ENCODE results near the gene YTHDC1. TPM values are rescaled to one million over a fixed set of nuclear protein-coding genes. Genes with fewer than 3 reads are reported as not detected.

The YTHDC1 gene
- total and polyA plus RNA-seq, 2 of the 8 experiments (the other 6 are each of a cell fraction or from before 2014, with no cell fraction given) = 25.7 to 89.5 TPM

GRCh38 chr4:68378226-68378625 lies 28.3 kb upstream of the YTHDC1 start:
- Histone ChIP-seq H3K79me1 (ENCODE audit: low read depth, low read length) (no peaks in the 10 kb centered on the region), H3K23ac (ENCODE audit: insufficient read length) (no peak overlapping the region), H2BK120ac (replicated peaks; ENCODE audit: low read depth, low read length) (no peak overlapping the region), H4K20me1 (replicated peaks in 1 of 2; ENCODE audit: control insufficient read depth in 1 of 2, insufficient read depth in 2 of 2, low read length in 2 of 2) (no peaks in the 10 kb centered on the region), H2BK5ac (ENCODE audit: low read depth, low read length) (no peak overlapping the region), H3K56ac (replicated peaks; ENCODE audit: insufficient read length, low read depth, low read length) (no peak overlapping the region), H2BK12ac (ENCODE audit: low read depth, low read length) (no peak overlapping the region), H3K23me2 (ENCODE audit: low read depth, low read length) (no peaks in the 10 kb centered on the region), H2BK20ac (ENCODE audit: low read length) (no peak overlapping the region), H2AFZ (ENCODE audit: low read length) (no peak overlapping the region), H3K4me3 (ENCODE audit: extremely low read depth in 1 of 4, insufficient read depth in 2 of 4, low read depth in 3 of 4, low read length in 4 of 4) (no peak overlapping the region), H3K14ac (ENCODE audit: insufficient read length) (no peak overlapping the region), H2BK15ac (ENCODE audit: low read length) (no peak overlapping the region), H3K9ac (replicated peaks in 1 of 4; ENCODE audit: extremely low read depth in 1 of 4, low read depth in 3 of 4, low read length in 3 of 4) (no peak overlapping the region), H4K5ac (ENCODE audit: insufficient read length, low read depth, low read length) (no peak overlapping the region), H2AK5ac (ENCODE audit: low read depth, low read length) (no peak overlapping the region), H3K4me1 (replicated peaks in 1 of 4; ENCODE audit: control insufficient read depth in 3 of 4, insufficient read depth in 4 of 4, low read length in 3 of 4) (peaks cover 2 to 8% (median 4%) of the 10 kb centered on the region in 4 experiments), H3K27me3 (replicated peaks in 1 of 4; ENCODE audit: control insufficient read depth in 3 of 4, extremely low read depth in 1 of 4, insufficient read depth in 3 of 4, low read length in 3 of 4) (no peaks in the 10 kb centered on the region), H4K91ac (replicated peaks; ENCODE audit: insufficient read length, low read length) (no peak overlapping the region), H4K8ac (ENCODE audit: extremely low read depth, insufficient read depth, low read length) (no peak overlapping the region), H3K36me3 (ENCODE audit: control insufficient read depth in 2 of 4, insufficient read depth in 4 of 4, low read length in 3 of 4) (no peaks in the 10 kb centered on the region), H3K9me3 (ENCODE audit: insufficient read depth in 2 of 2, low read depth in 1 of 2, low read length in 1 of 2) (no peaks in the 10 kb centered on the region), H3K79me2 (ENCODE audit: control insufficient read depth in 1 of 2, insufficient read depth in 2 of 2, low read length in 2 of 2) (no peaks in the 10 kb centered on the region), H3K18ac (ENCODE audit: extremely low read depth, low read length) (no peak overlapping the region), H3K27ac (ENCODE audit: low read depth, low read length) (no peak overlapping the region), H3K4ac (replicated peaks; ENCODE audit: insufficient read length, low read depth, low read length) (no peak overlapping the region), H3K4me2 (ENCODE audit: insufficient read depth in 1 of 2, low read depth in 2 of 2, low read length in 2 of 2) (no peak overlapping the region)
- DNase-seq (ENCODE audit: low read depth in 1 of 2, low spot score in 2 of 2) = no peak
- CTCF ChIA-PET (ENCODE audit: partially characterized antibody) = interaction anchor here (1.2 to 4.7 kb wide), 5 partner anchors 9 to 27 kb away, joined by 3 to 30 read pairs (median 6); no protein-coding TSS in a partner anchor
- WGBS, 2 experiments (ENCODE audit: extremely low coverage in 1 of 2, insufficient coverage in 1 of 2, insufficient read length in 1 of 2, insufficient replicate concordance in 2 of 2, low coverage in 1 of 2, low lambda C conversion rate in 2 of 2, missing lambda C conversion rate in 1 of 2) = 92% methylated on average over 5 of the region's 5 CpGs; no CpG with 5 or more reads in 1 of the 2 experiments
- TF ChIP-seq USF2 (IDR thresholded peaks at IDR 0.05; ENCODE audit: low read length) = no peak
- POLR2A ChIA-PET (ENCODE audit: partially characterized antibody) = interaction anchor here (1.0 to 6.3 kb wide), 2 partner anchors 21 to 29 kb away, joined by 3 to 61 read pairs; no protein-coding TSS in a partner anchor
- no peak for FAIRE-seq

Data from H1 (cell line).